Activated CD4-positive, CD25-positive, alpha-beta regulatory T cell (primary cell): ENCODE measurements around the gene SIPA1L3.
"Not testable (repeated sequence)": the region's sequence is repeated elsewhere in the genome, so short reads cannot be mapped to it uniquely, and the experiment has no call there.

Experiments
- DNase-seq, 4 experiments: peaks; one replicate each; lab custom pipeline; 2025; lab: John Stamatoyannopoulos, UW

The SIPA1L3 gene

DNA sequence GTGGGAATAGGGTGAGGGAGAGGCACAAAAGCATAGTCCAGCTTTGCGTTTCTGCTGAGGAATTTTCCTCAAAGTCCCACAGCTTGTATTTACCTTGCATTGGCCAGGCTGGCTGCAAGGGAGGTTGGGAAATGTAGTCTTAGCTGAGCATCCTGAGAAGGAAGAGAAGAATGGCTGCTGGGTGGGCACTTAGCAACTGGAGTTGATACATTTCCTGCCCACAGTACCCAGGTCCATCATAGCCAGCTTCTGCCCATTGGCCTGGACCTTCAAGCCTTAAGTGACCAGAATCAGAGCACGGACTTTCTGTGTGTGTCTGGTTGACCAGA is 112.4 kb downstream of the SIPA1L3 start:
- DNase-seq, result no peak

GRCh38 chr19:38020311-38020710 is 113.3 kb downstream of the SIPA1L3 start:
- no peak for DNase-seq

DNA sequence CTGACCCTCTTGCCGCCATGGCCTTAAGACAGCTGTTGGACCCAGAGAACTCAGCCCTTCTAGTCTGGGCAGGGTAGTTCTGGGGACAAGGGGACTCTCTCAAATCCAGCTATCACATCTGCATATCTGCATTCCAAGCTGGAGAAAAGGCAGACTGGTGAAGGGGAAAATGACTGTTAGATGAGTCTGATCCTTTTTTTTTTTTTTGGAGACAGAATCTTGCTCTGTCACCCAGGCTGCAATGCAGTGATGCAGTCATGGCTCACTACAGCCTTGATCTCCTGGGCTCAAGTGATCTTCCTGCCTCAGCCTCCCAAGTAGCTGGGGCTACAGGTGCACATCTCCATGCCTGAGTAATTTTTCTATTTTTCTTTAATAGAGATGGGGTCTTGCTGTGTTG is 114.3 kb downstream of the SIPA1L3 start:
- no peak for DNase-seq

- no peak for DNase-seq
Measured at GRCh38 chr19:38022791-38023670, 116.0 kb downstream of the SIPA1L3 start.

GRCh38 chr19:38023671-38024541 is 116.9 kb downstream of the SIPA1L3 start:
- no peak for DNase-seq

DNA sequence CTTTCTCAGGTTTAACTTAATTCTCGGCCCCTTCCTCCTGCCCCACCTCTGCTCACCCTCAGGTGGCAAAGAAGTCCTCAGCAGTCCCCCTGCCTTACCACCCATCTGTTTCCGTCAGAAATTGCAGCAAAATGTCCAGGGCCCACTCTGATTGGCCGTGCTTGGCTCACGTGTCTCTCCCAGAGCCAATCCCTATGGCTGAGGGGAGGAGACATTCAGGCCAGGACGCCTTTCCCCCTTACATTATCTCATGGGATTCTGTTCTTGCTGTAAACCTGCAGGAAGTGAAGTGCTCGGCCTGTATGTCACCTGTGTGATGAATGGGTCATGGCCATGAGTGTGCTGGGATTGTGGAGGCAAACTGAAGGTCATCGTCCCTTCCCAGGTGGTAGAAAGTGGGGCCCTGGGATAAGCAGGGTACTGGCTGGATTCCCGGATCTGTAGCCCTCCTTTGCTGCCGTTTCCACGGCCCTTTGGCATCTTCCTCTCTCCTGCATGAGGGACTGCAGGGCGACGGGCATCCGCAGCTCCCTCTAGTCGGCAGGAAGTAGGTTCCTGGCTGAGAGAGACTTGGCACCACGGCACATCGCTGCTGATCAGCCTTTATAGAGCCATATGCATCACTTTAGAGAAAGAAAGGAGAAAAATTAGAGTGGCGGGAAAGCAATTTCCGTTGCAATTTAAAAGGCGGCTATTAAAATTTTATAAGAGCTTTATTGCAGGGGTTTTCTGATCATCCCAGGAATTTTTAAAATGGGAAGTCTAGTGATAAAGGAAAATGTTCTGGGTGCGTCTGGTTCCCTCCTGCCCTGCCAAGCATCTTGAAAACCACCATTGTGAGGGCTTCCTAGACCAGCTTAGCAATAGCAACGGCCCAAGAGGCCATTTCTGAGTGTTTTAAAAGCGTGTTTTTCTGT is 118.2 kb downstream of the SIPA1L3 start:
- DNase-seq, result no peak

DNA sequence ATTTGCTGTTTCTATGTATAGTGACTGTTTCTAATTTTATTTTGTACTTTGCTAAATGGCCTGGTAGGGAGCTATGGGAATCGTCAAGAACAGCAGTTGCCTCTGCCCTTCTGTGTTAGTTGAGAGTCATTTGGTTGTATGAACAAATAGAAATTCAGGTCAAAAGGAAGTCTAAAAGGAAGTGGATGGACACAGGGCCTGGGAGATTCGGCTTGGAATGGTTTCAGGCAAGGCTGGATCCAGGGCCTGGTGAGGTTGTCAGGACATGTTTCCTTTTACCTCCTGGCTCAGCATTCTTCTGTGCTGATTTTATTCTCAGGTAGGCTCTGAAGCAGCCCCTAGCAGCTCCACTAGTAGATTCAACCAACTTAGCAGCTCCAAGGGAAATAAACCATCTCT is 118.9 kb downstream of the SIPA1L3 start:
- no peak for DNase-seq

DNA sequence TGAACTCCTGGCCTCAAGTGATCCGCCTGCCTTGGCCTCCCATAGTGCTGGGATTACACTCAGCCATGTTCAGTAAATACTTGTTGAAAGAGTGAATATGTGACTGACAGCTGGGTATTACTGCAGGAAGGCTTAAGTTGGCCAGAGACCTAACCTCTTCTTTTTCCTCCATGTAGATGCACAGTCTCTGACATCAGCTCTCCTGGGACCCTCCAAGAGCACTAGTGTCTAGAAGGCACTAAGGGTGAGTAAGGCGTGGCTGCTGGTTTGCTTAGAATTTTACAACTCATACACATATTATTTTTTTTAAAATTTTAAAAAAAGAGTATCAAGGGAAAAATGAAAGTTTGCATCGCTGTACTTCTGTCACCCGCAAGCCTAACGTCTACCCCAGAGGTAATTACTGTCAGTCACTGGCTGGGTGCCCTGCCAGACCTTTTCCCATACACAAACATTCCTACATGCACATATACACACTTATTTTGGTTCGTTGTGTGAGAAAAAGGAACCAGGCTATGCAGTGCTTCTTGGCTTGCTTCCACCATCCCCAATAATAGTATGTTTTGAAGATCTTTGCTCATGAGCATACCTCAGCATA is 122.0 kb downstream of the SIPA1L3 start:
- DNase-seq, result no peak

DNA sequence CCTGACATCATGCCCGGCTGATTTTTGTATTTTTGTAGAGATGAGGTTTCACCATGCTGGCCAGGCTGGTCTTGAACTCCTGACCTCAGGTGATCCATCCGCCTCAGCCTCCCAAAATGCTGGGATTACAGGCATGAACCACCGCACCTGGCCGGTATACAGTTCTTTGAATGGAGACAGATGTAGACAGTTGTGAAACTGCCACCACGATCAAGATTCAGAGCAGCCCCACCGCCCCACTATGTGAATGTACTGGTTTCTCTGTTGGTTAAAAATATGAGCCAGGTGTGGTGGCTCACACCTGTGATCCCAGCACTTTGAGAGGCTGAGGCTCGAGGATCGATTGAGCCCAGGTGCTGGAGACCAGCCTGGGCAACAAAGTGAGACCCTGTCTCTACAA is 123.0 kb downstream of the SIPA1L3 start:
- DNase-seq, result not testable (repeated sequence)

DNA sequence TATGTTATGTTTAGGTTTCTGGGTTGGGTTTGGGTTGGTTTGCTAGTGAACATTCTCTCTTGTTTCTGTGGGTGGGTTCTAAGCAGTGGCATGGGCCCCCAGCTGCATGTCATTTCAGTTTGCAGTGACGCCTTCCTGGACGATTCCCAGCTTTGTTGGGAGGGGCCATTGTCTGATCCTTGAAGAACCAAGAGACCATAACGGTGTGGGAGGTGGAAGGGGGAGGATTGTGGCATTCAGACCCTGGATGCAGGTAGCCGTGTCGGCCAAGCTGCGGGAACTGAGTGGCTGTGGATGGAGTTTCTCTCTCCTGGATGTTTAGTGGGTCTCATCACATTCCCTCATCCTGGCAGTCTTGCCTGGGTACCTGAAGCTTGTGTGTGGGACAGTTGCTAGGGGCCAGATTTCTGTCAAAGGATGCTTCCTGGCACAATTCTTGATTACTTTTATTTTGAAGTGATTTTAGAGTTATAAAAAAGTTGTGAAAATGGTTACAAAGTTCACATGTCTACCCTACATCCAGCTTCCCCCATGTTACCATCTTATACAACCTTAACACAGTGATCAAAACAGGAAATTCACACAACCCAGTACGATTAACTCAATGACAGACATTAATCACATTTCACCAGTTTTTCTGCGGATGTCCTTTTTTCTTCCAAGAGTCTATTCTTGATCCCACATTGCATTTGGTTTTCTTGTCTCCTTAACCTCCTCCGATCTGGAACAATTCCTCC is 123.8 kb downstream of the SIPA1L3 start:
- DNase-seq, result no peak

- DNase-seq, result no peak
Measured at GRCh38 chr19:38031423-38031770, 124.4 kb downstream of the SIPA1L3 start.

GRCh38 chr19:38032151-38032550 is 125.1 kb downstream of the SIPA1L3 start:
- DNase-seq, result no peak

DNA sequence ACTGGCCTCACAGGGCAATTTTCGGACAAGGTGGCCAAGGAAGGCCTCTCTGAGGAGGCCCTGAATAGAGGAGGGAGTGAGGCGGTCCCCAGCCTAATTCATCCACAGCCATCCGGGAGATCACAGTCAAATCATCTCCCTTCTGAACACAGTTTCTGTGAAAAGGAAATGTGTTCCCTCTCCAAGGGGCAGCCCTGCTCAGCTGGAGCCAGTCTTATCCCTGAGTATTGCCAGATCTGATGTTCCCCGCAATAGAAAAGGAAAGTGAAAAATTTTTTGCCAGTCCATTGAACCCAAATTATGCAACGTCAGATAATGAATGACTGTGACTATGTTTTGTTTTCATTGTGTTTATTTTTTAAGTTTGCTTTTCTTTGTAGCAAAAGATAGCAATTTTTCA is 125.9 kb downstream of the SIPA1L3 start:
- DNase-seq, result no peak

DNA sequence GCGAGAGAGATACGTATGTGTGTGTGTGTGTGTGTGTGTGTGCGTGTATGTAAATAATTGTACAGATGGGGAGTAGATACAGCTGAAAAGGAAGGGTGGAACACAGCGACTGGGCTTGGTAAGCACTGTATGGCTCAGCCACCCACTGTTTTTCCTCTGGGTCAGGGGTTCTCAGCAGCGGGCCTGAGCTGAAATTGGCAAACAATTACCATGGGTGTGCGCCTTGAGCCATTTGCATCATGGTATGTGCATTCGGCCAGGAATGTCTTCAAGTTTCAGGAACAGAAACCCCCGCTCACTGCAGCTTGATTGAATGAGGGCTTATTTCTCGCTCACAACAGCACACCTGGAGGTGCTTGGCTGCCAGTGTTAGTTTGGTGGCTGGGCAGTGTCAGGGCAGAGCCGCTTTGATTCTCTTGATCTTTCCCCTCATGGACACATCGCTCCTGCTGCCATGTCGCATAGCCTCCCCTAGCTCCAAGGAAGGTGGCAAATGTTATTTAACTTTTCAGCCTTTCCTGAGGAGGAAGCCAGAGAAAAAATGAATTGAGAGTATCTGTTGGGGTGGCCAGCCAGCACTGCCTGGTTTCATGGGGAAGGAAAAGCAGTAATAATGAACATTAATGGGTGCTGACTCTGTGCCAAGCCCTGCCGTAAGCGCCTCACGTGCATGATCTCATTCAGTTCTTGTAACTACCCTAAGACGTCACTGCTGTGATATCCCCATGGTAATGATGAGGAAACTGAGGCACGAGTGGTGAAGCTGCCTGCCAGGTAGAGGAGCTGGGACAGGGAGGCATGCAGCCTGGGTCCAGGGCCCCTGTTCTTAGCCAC is 126.9 kb downstream of the SIPA1L3 start:
- no peak for DNase-seq

GRCh38 chr19:38034492-38034860 is 127.5 kb downstream of the SIPA1L3 start:
- no peak for DNase-seq

GRCh38 chr19:38035515-38036495 is 128.8 kb downstream of the SIPA1L3 start:
- DNase-seq, result no peak

- DNase-seq, result no peak
Measured at GRCh38 chr19:38036707-38037611, 130.0 kb downstream of the SIPA1L3 start.

GRCh38 chr19:38039966-38040365 is 133.0 kb downstream of the SIPA1L3 start:
- no peak for DNase-seq
